K562 (cell line): ENCODE results near the gene LSM6.

Source experiments
- FOXK2 ChIP-seq, 2 experiments: fragments of 450-650 bp; IDR thresholded peaks in 1 of 2; conservative IDR thresholded peaks in 1 of 2; 2 replicates each; pipeline ENCODE4 v1.6.1; 2016; ENCODE audit warnings: low read depth in 2 of 2, mild to moderate bottlenecking in 1 of 2
- IRF2 ChIP-seq: sonication (generic); formaldehyde crosslinking; IDR thresholded peaks from 2 replicates; pipeline ENCODE4 v1.8.1; 2022; ENCODE audit warnings: mild to moderate bottlenecking, missing genetic modification reagents
- KDM1A ChIP-seq, 2 experiments: fragments of 450-650 bp; IDR thresholded peaks; 2 replicates each; pipeline ENCODE4 v1.6.1; 2016; ENCODE audit warnings: mild to moderate bottlenecking in 2 of 2
- NFE2L1 ChIP-seq: fragments of 450-650 bp; IDR thresholded peaks from 2 replicates; pipeline ENCODE4 v1.6.1; 2016; ENCODE audit warnings: missing genetic modification characterization, low read depth, mild to moderate bottlenecking, missing compliant biosample characterization, moderate library complexity, borderline replicate concordance
- POLR2AphosphoS5 ChIP-seq: IDR thresholded peaks from 2 replicates; pipeline ENCODE4 v1.6.1; 2011; ENCODE audit warnings: mild to moderate bottlenecking, low read depth, low read length, moderate library complexity; ENCODE audit not compliant: control insufficient read depth, insufficient read depth
- POU5F1 ChIP-seq: fragments of 150-350 bp; IDR thresholded peaks from 2 replicates; pipeline ENCODE4 v1.6.1; 2014; ENCODE audit warnings: borderline replicate concordance, low read length, low read depth, mild to moderate bottlenecking; ENCODE audit not compliant: partially characterized antibody
- RNF2 ChIP-seq: sonication (generic); IDR thresholded peaks from 2 replicates; pipeline ENCODE4 v1.6.1; 2016
- SMAD3 ChIP-seq: fragments of 450-650 bp; formaldehyde crosslinking; conservative IDR thresholded peaks from 2 replicates; pipeline ENCODE4 v1.4.0; 2020; ENCODE audit warnings: mild to moderate bottlenecking
- SP1 ChIP-seq: sonication (generic); formaldehyde crosslinking; IDR thresholded peaks from 2 replicates; pipeline ENCODE4 v1.8.1; 2022; ENCODE audit warnings: mild to moderate bottlenecking, missing genetic modification reagents
- ZNF780A ChIP-seq: fragments of 250-450 bp; sonication (Bioruptor Pico); IDR thresholded peaks from 2 replicates; pipeline ENCODE4 v1.5.0; 2021; ENCODE audit warnings: mild to moderate bottlenecking

- TF ChIP-seq KDM1A (IDR thresholded peaks at IDR 0.05) (no peak), NFE2L1 (tag) (no peak), SP1 (CRISPR knock-in tag) (no peak), IRF2 (no peak), POLR2AphosphoS5 (no peak), POU5F1 (no peak), ZNF780A (CRISPR knock-in tag) (no peak), FOXK2 (conservative IDR thresholded peaks at IDR 0.05 in 1 of 2, IDR thresholded peaks at IDR 0.05 in 1 of 2; ENCODE audit: low read depth in 2 of 2) (no peak), SMAD3 (no peak), RNF2 (no peak)
These were observed 18.7 kb downstream of the LSM6 start for GRCh38 chr4:146194212-146194611.
